ENCODE data around the gene CACNA2D2. TPM values are rescaled to one million over a fixed set of nuclear protein-coding genes. Genes with fewer than 3 reads are reported as not detected.

The CACNA2D2 gene
- total and polyA plus RNA-seq, 2 of the 13 experiments (the other 11 are each of a cell fraction or from before 2014, with no cell fraction given), result not detected

DNA sequence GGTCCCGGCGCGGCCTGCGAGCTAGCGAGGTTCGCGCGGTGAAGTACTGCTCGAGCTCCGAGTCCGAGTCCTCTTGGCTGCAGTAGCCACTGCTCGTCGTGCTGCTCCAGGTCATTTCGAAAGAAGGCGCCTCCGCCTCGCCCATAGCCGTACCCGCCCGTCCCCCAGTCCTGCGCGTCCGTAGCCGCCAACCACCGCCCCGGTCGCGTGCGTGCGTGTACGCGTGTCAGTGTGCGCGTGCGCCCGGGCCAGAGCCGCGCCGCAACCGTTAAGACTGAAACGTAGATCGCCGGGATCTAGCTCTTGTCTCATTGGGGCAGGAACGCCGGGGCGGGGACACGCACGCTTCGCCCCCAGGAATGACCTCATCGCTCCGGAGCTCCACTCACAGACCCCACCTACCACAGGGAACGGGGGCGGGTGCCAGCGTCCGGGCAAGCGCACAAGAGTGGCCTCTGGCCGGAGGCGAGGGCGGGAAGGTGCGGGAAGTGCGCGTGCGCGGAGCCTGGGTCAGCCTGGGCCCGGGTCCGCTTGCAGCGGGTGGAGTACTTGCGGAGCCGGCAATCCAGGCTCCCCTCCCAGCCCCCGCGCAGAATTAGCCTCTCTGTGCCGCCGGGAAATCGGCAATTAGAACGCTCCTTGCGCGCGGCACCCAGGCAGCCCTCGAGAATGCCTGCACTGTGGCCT lies 166.1 kb downstream of the CACNA2D2 start (continued):
- TF ChIP-seq, protein P1, sequence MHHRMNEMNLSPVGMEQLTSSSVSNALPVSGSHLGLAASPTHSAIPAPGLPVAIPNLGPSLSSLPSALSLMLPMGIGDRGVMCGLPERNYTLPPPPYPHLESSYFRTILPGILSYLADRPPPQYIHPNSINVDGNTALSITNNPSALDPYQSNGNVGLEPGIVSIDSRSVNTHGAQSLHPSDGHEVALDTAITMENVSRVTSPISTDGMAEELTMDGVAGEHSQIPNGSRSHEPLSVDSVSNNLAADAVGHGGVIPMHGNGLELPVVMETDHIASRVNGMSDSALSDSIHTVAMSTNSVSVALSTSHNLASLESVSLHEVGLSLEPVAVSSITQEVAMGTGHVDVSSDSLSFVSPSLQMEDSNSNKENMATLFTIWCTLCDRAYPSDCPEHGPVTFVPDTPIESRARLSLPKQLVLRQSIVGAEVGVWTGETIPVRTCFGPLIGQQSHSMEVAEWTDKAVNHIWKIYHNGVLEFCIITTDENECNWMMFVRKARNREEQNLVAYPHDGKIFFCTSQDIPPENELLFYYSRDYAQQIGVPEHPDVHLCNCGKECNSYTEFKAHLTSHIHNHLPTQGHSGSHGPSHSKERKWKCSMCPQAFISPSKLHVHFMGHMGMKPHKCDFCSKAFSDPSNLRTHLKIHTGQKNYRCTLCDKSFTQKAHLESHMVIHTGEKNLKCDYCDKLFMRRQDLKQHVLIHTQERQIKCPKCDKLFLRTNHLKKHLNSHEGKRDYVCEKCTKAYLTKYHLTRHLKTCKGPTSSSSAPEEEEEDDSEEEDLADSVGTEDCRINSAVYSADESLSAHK (CRISPR knock-in tag; IDR thresholded peaks at IDR 0.05; ENCODE audit: borderline replicate concordance), result no peak
- TF ChIP-seq SP4 (CRISPR knock-in tag; IDR thresholded peaks at IDR 0.05) (peak; percentile 82), POLR2G (IDR thresholded peaks at IDR 0.05; ENCODE audit: low read depth, low read length) (peak; percentile 90), ZSCAN21 (CRISPR knock-in tag; IDR thresholded peaks at IDR 0.05; ENCODE audit: borderline replicate concordance) (peak; percentile 68; the same call in 1 of the 2 replicates), HES4 (CRISPR knock-in tag; IDR thresholded peaks at IDR 0.05; ENCODE audit: borderline replicate concordance) (peak; percentile 90), POLR2AphosphoS2 (IDR thresholded peaks at IDR 0.05; ENCODE audit: low read depth, low read length) (no peak), HOXA7 (CRISPR knock-in tag; IDR thresholded peaks at IDR 0.05) (peak; percentile 86; the same call in 1 of the 2 replicates), MAF1 (CRISPR knock-in tag; IDR thresholded peaks at IDR 0.05; ENCODE audit: borderline replicate concordance) (no peak; the same call in 1 of the 2 replicates), ZNF274 (CRISPR knock-in tag; IDR thresholded peaks at IDR 0.05) (0 out of 2 replicates have a peak, but pooled peaks have one; percentile 46), RAD51 (IDR thresholded peaks at IDR 0.05; ENCODE audit: borderline replicate concordance) (no peak), ARID2 (CRISPR knock-in tag; IDR thresholded peaks at IDR 0.05; ENCODE audit: borderline replicate concordance) (0 out of 2 replicates have a peak, but pooled peaks have one; percentile 46), NR2C2 (CRISPR knock-in tag; IDR thresholded peaks at IDR 0.05; ENCODE audit: borderline replicate concordance) (peak; percentile 55; the same call in 1 of the 2 replicates), MXI1 (IDR thresholded peaks at IDR 0.05; ENCODE audit: borderline replicate concordance, low read depth, low read length) (peak; percentile 92; the same call in 2 of the 3 replicates), ELF1 (CRISPR knock-in tag; IDR thresholded peaks at IDR 0.05) (no peak), CEBPB (IDR thresholded peaks at IDR 0.05; ENCODE audit: borderline replicate concordance, low read depth, low read length) (no peak), PRMT3 (CRISPR knock-in tag; IDR thresholded peaks at IDR 0.05; ENCODE audit: borderline replicate concordance, low read depth) (no peak; the same call in 1 of the 2 replicates), ZNF33A (CRISPR knock-in tag; IDR thresholded peaks at IDR 0.05; ENCODE audit: borderline replicate concordance) (no peak), JARID2 (CRISPR knock-in tag; IDR thresholded peaks at IDR 0.05; ENCODE audit: insufficient replicate concordance) (no peak), ZNF724P (CRISPR knock-in tag; IDR thresholded peaks at IDR 0.05; ENCODE audit: borderline replicate concordance) (peak; percentile 43; the same call in 1 of the 2 replicates), ZNF17 (CRISPR knock-in tag; IDR thresholded peaks at IDR 0.05) (no peak), ZNF614 (CRISPR knock-in tag; IDR thresholded peaks at IDR 0.05; ENCODE audit: borderline replicate concordance) (no peak), ZNF839 (CRISPR knock-in tag; IDR thresholded peaks at IDR 0.05; ENCODE audit: borderline replicate concordance) (peak; percentile 39; the same call in 1 of the 2 replicates), RFX3 (CRISPR knock-in tag; IDR thresholded peaks at IDR 0.05) (no peak)
- TF ChIP-seq, protein P2, sequence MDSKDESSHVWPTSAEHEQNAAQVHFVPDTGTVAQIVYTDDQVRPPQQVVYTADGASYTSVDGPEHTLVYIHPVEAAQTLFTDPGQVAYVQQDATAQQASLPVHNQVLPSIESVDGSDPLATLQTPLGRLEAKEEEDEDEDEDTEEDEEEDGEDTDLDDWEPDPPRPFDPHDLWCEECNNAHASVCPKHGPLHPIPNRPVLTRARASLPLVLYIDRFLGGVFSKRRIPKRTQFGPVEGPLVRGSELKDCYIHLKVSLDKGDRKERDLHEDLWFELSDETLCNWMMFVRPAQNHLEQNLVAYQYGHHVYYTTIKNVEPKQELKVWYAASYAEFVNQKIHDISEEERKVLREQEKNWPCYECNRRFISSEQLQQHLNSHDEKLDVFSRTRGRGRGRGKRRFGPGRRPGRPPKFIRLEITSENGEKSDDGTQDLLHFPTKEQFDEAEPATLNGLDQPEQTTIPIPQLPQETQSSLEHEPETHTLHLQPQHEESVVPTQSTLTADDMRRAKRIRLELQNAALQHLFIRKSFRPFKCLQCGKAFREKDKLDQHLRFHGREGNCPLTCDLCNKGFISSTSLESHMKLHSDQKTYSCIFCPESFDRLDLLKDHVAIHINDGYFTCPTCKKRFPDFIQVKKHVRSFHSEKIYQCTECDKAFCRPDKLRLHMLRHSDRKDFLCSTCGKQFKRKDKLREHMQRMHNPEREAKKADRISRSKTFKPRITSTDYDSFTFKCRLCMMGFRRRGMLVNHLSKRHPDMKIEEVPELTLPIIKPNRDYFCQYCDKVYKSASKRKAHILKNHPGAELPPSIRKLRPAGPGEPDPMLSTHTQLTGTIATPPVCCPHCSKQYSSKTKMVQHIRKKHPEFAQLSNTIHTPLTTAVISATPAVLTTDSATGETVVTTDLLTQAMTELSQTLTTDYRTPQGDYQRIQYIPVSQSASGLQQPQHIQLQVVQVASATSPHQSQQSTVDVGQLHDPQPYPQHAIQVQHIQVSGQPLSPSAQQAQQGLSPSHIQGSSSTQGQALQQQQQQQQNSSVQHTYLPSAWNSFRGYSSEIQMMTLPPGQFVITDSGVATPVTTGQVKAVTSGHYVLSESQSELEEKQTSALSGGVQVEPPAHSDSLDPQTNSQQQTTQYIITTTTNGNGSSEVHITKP (CRISPR knock-in tag; IDR thresholded peaks at IDR 0.05; ENCODE audit: low read depth), result peak; percentile 56

Measured in HepG2 (cell line).